Subcutaneous abdominal adipose tissue (tissue), 5 donors: ENCODE measurements around the gene F7.

Experiments used
- H3K27ac ChIP-seq: one replicate; pipeline ENCODE4 v1.7.0; 2013; ENCODE audit warnings: low read depth, mild to moderate bottlenecking, inconsistent platforms, low read length, moderate library complexity
- H3K27me3 ChIP-seq, 5 donors: one replicate each; pipeline ENCODE4 v1.7.0; 2013; ENCODE audit warnings: low read length in 5 of 5, inconsistent platforms in 1 of 5; ENCODE audit not compliant: control insufficient read depth in 5 of 5, insufficient read depth in 4 of 5
- H3K36me3 ChIP-seq, 5 donors: one replicate each; pipeline ENCODE4 v1.7.0; 2013; ENCODE audit warnings: low read length in 5 of 5; ENCODE audit not compliant: control insufficient read depth in 5 of 5, insufficient read depth in 5 of 5
- H3K4me1 ChIP-seq, 5 donors: one replicate each; pipeline ENCODE4 v1.7.0; 2013; ENCODE audit warnings: low read length in 5 of 5, mild to moderate bottlenecking in 3 of 5, moderate library complexity in 1 of 5; ENCODE audit not compliant: control insufficient read depth in 5 of 5, insufficient read depth in 5 of 5
- H3K4me3 ChIP-seq, 5 donors: one replicate each; pipeline ENCODE4 v1.7.0; 2013; ENCODE audit warnings: low read length in 5 of 5, low read depth in 1 of 5
- H3K9ac ChIP-seq, 5 donors: one replicate each; pipeline ENCODE4 v1.7.0; 2013; ENCODE audit warnings: low read length in 5 of 5, mild to moderate bottlenecking in 4 of 5, moderate library complexity in 3 of 5
- H3K9me3 ChIP-seq, 5 donors: one replicate each; pipeline ENCODE4 v1.7.0; 2013; ENCODE audit warnings: low read length in 5 of 5; ENCODE audit not compliant: control insufficient read depth in 5 of 5
- donor health status: healthy.
- donor health status: healthy.
- donor health status: healthy.
- donor health status: healthy.
- donor health status: healthy.

F7 gene

GRCh38 chr13:113150550-113151365 lies 45.2 kb downstream of the F7 start:
- Histone ChIP-seq H3K27ac (no peak overlapping the region), H3K27me3 (peaks cover 0 to 7% (median 6%) of the 10 kb centered on the region in 5 donors), H3K36me3 (no peaks in the 10 kb centered on the region), H3K9ac (no peak overlapping the region), H3K9me3 (no peaks in the 10 kb centered on the region), H3K4me3 (no peak overlapping the region), H3K4me1 (peaks cover 0 to 24% (median 22%) of the 10 kb centered on the region in 5 donors)

- Histone ChIP-seq H3K9ac (peak overlapping the region in 2 of 5 donors; percentile 61 to 78), H3K36me3 (no peaks in the 10 kb centered on the region), H3K27ac (no peak overlapping the region), H3K4me3 (peak overlapping the region in 4 of 5 donors; percentile 39 to 74 (median 68)), H3K4me1 (peaks cover 0 to 24% (median 22%) of the 10 kb centered on the region in 5 donors), H3K9me3 (no peaks in the 10 kb centered on the region), H3K27me3 (peaks cover 0 to 6% (median 3%) of the 10 kb centered on the region in 5 donors)
These were observed 46.4 kb downstream of the F7 start for GRCh38 chr13:113151745-113152690.

- Histone ChIP-seq H3K4me3 (peak overlapping the region; percentile 18 to 74 (median 64)), H3K9me3 (no peaks in the 10 kb centered on the region), H3K9ac (peak overlapping the region in 3 of 5 donors; percentile 61 to 78 (median 63)), H3K27me3 (peaks cover 0 to 6% (median 0%) of the 10 kb centered on the region in 5 donors), H3K4me1 (peaks cover 0 to 24% (median 22%) of the 10 kb centered on the region in 5 donors), H3K36me3 (no peaks in the 10 kb centered on the region), H3K27ac (no peak overlapping the region)
These were observed 47.0 kb downstream of the F7 start for GRCh38 chr13:113152691-113152983.

GRCh38 chr13:113152984-113153809 lies 47.6 kb downstream of the F7 start:
- H3K4me3 ChIP-seq, result peak overlapping the region; percentile 63 to 74 (median 71)

GRCh38 chr13:113153810-113154748 lies 48.5 kb downstream of the F7 start:
- Histone ChIP-seq H3K4me3 (peak overlapping the region; percentile 63 to 74 (median 71)), H3K27me3 (peaks cover 0 to 6% (median 5%) of the 10 kb centered on the region in 5 donors), H3K9ac (peak overlapping the region in 4 of 5 donors; percentile 51 to 78 (median 62))

More at GRCh38 chr13:113152984-113153809, 47.6 kb downstream of the F7 start:
- H3K27ac ChIP-seq, result peak overlapping the region; percentile 52
- peaks cover 0 to 6% (median under 1%) of the 10 kb centered on the region in 5 donors for H3K27me3 ChIP-seq
- H3K9ac ChIP-seq, result peak overlapping the region in 4 of 5 donors; percentile 51 to 78 (median 62)
- no peaks in the 10 kb centered on the region for H3K36me3 ChIP-seq
- H3K9me3 ChIP-seq, result no peaks in the 10 kb centered on the region
- H3K4me1 ChIP-seq, result peaks cover 0 to 24% (median 22%) of the 10 kb centered on the region in 5 donors

GRCh38 chr13:113155201-113155600 lies 49.6 kb downstream of the F7 start:
- Histone ChIP-seq H3K27ac (no peak overlapping the region), H3K9me3 (no peaks in the 10 kb centered on the region), H3K36me3 (no peaks in the 10 kb centered on the region), H3K4me3 (no peak overlapping the region), H3K27me3 (peaks cover 0 to 13% (median 6%) of the 10 kb centered on the region in 5 donors), H3K4me1 (peaks cover 0 to 24% (median 22%) of the 10 kb centered on the region in 5 donors), H3K9ac (no peak overlapping the region)

More at GRCh38 chr13:113153810-113154748, 48.5 kb downstream of the F7 start:
- peaks cover 0 to 24% (median 22%) of the 10 kb centered on the region in 5 donors for H3K4me1 ChIP-seq
- H3K9me3 ChIP-seq, result no peaks in the 10 kb centered on the region
- H3K36me3 ChIP-seq, result no peaks in the 10 kb centered on the region
- H3K27ac ChIP-seq, result peak overlapping the region; percentile 52

GRCh38 chr13:113155982-113156655 lies 50.5 kb downstream of the F7 start:
- no peak overlapping the region for H3K27ac ChIP-seq
- no peaks in the 10 kb centered on the region for H3K36me3 ChIP-seq
- H3K4me1 ChIP-seq, result peaks cover 0 to 24% (median 22%) of the 10 kb centered on the region in 5 donors
- H3K4me3 ChIP-seq, result no peak overlapping the region
- H3K9me3 ChIP-seq, result no peaks in the 10 kb centered on the region
- no peak overlapping the region for H3K9ac ChIP-seq
- H3K27me3 ChIP-seq, result peaks cover 0 to 21% (median 9%) of the 10 kb centered on the region in 5 donors

- no peaks in the 10 kb centered on the region for H3K36me3 ChIP-seq
- peaks cover 0 to 19% (median 18%) of the 10 kb centered on the region in 5 donors for H3K4me1 ChIP-seq
- H3K27me3 ChIP-seq, result peaks cover 0 to 24% (median 12%) of the 10 kb centered on the region in 5 donors
- no peaks in the 10 kb centered on the region for H3K9me3 ChIP-seq
- H3K9ac ChIP-seq, result no peak overlapping the region
- H3K27ac ChIP-seq, result no peak overlapping the region
- H3K4me3 ChIP-seq, result no peak overlapping the region
These were observed 51.8 kb downstream of the F7 start for GRCh38 chr13:113157206-113157928.
